Measurements from ENCODE around the gene STPG1.

- no peak for TF ChIP-seq EZH2 (optimal IDR thresholded peaks at IDR 0.05; ENCODE audit: low read depth, low read length)
- TF ChIP-seq, protein P1, sequence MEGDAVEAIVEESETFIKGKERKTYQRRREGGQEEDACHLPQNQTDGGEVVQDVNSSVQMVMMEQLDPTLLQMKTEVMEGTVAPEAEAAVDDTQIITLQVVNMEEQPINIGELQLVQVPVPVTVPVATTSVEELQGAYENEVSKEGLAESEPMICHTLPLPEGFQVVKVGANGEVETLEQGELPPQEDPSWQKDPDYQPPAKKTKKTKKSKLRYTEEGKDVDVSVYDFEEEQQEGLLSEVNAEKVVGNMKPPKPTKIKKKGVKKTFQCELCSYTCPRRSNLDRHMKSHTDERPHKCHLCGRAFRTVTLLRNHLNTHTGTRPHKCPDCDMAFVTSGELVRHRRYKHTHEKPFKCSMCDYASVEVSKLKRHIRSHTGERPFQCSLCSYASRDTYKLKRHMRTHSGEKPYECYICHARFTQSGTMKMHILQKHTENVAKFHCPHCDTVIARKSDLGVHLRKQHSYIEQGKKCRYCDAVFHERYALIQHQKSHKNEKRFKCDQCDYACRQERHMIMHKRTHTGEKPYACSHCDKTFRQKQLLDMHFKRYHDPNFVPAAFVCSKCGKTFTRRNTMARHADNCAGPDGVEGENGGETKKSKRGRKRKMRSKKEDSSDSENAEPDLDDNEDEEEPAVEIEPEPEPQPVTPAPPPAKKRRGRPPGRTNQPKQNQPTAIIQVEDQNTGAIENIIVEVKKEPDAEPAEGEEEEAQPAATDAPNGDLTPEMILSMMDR (IDR thresholded peaks at IDR 0.05; ENCODE audit: low read length), result no peak
- no peak for TF ChIP-seq EZH2phosphoT487 (IDR thresholded peaks at IDR 0.05; ENCODE audit: low read length)
Observed at GRCh38 chr1:24362982-24363614, 50.5 kb downstream of the STPG1 start.
